ENCODE results near the gene BEST4.
A peak's percentile ranks its signal among the peaks of the same experiment; 100 is the strongest.
"Not testable (repeated sequence)": the region's sequence is repeated elsewhere in the genome, so short reads cannot be mapped to it uniquely, and the experiment has no call there.

Gene BEST4

DNA sequence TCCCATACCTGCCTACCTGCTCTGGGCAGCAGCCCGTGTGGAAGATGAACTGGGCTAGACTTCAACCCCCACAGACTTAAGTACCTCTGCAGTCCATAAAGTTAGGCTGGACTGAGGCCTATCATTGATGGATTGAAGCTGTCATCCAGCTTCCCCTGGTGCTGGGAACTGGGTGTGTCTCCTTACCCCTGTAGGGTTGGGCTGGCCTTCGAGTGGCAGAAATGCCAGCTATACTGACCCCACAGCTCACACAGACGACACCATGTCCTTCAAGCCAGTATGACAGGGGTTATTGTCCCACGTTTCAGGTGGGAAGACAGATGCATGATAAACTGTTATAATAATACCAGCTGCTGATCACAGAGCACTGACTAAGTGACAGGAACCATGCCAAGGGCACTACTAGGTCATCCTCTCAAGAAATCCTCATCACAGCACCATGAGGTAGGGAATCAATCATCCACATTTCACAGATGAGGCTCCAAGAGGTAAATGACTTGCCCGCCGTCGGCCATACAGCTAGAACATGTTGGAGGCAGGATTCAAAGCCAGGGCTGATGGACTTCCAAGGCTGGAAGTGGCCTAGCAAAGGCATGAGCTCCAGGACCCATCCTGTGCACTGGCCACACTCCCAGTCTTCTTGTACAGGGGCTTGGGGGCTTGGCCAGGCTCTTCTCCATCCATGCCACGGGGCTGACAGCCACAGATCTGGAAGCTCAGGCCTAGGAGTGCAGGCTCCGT lies at the start of gene BEST4:
Gene BEST4 (minus strand): TSS at position 51 of the 741 bp plus-strand sequence. CDS start 465 bp downstream, outside the sequence.
- H3K27ac ChIP-seq = peak within 1 kb of the TSS in 1 of 21 experiments; percentile 75

DNA sequence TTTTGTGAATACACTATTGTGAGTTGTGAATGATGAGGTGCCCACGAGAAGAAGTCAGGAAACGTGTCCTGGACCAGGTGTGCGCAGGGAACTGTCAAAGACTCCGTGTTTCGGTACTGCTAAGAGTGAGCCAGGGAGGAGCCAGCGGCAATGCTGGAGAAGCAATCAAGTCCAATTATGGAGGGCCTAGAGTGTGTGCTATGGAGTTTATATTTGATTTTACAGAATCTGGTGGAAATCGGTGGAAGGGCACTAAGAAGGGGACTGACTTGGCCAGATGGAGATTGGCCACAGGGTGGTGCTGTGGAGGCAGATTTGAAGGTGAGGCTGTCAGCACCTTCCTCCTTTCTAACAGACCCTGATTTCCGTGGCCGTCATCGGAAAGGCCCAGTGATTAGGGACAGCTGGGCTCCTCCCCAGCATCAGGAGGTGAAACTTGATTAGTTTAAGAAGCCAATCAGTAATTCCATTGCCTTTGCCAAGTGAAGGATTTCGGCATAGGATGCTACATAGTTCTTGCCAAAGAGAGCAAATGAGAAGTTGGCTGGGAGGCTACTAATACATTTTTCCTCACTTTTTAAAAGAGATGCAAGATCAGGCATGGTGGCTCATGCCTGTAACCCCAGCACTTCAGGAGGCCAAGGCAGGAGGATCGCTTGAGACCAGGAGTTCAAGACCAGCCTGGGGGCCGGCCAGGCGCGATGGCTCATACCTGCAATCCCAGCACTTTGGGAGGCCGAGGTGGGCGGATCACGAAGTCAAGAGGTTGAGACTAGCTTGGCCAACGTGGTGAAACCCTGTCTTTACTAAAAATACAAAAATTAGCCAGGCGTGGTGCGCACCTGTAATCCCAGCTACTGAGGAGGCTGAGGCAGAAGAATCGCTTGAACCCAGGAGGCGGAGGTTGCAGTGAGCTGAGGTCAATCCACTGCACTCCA lies 48.0 kb upstream of the BEST4 start:
- H3K4me3 ChIP-seq = no peak overlapping the region
- H3K27ac ChIP-seq = peak overlapping the region in 2 of 21 experiments; percentile 26 to 57

More for the DNA sequence above, at the start of gene BEST4:
- H3K4me3 ChIP-seq = no peak within 1 kb of the TSS

DNA sequence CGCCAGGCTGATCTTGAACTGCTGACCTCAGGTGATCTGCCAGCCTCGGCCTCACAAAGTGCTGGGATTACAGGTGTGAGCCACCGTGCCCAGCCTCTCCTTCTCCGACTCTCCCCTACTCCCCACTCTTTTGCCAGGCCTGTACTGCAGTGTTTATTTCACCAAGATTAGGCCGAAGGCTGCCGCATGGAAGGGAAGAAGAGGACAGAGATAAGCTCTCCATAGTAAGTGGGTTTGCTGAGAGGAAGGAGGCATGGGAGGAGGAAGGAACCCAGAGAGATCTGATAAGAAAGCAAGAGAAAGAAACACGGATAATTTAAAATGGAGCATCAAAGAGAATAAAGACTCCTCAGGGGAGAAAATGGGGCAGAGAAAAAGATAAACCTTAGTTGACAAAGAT lies 46.4 kb upstream of the BEST4 start:
- peak overlapping the region in 1 of 21 experiments; percentile 49 for H3K27ac ChIP-seq
- no peak overlapping the region for H3K4me3 ChIP-seq

DNA sequence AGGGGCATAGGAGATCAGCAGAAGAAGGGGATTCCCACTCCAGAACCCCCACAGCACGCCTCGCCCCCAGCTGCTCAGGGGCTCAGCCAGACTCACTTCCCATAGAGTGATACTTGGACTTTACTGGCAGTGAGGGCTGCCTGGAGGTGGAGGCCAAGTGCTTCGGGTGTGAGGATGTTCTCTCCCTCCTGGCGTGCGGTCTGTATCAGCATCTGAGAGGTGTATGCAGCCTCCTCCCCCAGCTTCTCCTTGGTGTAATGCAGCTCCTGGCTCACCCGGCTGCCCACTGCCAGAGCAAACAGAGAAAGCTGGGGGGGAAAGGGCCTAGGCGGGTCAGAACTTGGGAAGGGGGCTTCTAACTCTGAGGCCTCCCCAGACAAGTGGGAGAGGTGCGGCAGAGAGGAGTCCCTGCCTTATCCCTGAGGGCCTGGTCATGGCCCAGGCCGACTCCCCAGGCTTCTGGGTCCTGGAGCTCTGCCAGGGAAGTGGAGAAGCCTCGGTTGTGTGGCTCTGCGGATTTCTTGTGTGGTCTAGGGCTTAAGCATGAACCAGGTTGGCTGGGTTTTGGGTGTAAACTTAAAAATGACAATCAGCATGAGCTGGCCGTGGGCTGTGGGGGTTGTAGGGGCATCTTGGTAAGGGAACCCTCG lies 44.2 kb upstream of the BEST4 start:
- no peak overlapping the region for H3K4me3 ChIP-seq
- H3K27ac ChIP-seq = peak overlapping the region in 1 of 21 experiments; percentile 60

DNA sequence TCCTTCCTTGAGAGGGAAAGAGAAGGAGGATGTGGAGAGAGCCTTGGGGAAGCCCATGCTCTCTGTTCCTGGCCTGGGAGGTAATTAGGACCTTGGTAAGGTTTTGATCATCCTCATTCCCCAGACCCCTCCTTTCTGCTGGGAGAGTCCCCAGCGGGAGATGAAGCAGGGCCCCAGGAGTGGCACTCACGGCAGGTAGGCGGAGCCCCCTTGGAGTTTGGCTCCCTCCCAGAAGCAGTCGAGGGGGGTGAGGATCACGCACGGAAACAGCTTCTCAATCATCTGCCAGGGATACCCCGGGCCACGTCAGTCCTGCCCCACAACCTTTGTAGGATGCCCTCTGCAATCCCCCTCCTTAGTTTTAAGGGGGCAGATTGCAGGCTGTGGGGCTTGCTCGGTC lies 43.5 kb upstream of the BEST4 start:
- Histone ChIP-seq H3K27ac (peak overlapping the region in 1 of 21 experiments; percentile 60), H3K4me3 (no peak overlapping the region)

GRCh38 chr1:44830900-44831304 lies 42.9 kb upstream of the BEST4 start:
- H3K27ac ChIP-seq = peak overlapping the region in 1 of 21 experiments; percentile 50
- H3K4me3 ChIP-seq = no peak overlapping the region

DNA sequence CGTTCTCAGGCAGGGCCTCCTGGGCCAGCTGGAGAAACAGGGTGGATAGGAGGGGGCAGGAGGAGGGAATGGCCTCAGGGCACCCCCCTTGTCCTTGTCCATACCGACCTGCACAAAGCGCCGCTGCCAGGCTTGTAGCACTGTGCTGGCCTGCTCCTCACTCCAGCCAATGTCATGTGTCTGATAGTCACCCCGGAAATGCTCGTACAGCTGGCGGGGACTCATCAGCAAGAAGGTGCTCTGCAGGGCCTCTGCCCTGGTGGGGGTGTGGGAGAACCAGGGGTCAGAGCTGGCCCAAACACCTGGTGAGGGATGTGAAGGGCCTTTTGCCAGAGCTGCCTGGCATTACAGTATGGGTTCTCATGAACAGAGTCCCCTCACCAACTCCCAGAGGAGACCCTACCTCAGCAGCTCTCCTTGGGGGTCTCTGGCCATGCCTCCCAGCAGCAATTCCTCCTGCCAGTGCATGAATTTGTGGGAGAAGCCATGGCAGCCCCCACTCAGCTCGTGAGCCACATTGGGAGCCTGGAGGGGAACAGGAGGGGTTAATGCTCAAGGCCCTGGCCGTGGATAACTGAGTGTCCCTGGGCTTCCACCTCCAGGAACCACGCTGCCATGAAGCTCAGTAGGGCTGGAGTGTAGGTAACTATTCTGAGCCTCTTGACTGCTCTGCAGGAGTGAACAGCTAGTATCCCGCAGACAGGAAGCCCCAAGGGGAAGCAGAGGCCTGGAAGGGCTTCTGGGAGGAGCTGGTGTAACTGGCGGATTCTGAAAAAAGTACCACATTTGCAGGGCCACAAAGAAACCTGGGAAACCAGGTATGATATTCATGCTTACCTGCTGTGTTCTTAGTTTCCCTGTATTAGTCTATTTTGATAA lies 41.8 kb upstream of the BEST4 start:
- H3K27ac ChIP-seq = no peak overlapping the region
- H3K4me3 ChIP-seq = no peak overlapping the region

GRCh38 chr1:44828841-44829440 lies 41.0 kb upstream of the BEST4 start:
- H3K27ac ChIP-seq = peak overlapping the region in 1 of 21 experiments; percentile 44

GRCh38 chr1:44828003-44828651 lies 40.2 kb upstream of the BEST4 start:
- H3K4me3 ChIP-seq = no peak overlapping the region
- H3K27ac ChIP-seq = no peak overlapping the region

More at GRCh38 chr1:44828841-44829440, 41.0 kb upstream of the BEST4 start:
- no peak overlapping the region for H3K4me3 ChIP-seq

GRCh38 chr1:44827197-44828002 lies 39.4 kb upstream of the BEST4 start:
- H3K4me3 ChIP-seq = no peak overlapping the region
- H3K27ac ChIP-seq = peak overlapping the region in 3 of 21 experiments; percentile 48 to 57 (median 54)

GRCh38 chr1:44826375-44827196 lies 38.6 kb upstream of the BEST4 start:
- Histone ChIP-seq H3K4me3 (no peak overlapping the region), H3K27ac (peak overlapping the region in 9 of 21 experiments; percentile 16 to 57 (median 28))

DNA sequence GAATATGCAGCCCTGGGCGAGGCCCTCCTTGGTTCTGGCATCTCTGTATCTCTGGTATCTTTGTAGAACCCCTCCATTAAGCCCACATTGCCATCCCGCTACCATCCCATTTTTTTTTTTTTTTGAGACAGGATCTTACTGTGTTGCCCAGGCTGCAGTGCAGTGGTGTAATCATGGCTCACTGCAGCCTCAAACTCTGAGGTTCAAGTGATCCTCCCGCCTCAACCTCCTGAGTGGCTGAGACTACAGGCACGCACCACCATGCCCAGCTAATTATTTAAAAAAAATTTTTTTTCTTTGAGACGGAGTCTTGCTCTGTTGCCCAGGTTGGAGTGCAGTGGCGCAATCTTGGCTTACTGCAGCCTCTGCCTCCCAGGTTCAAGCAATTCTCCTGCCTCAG lies 36.4 kb upstream of the BEST4 start:
- H3K4me3 ChIP-seq, H3K27ac ChIP-seq: not testable (repeated sequence)

GRCh38 chr1:44822981-44823451 lies 35.0 kb upstream of the BEST4 start:
- H3K4me3 ChIP-seq = no peak overlapping the region
- no peak overlapping the region for H3K27ac ChIP-seq

DNA sequence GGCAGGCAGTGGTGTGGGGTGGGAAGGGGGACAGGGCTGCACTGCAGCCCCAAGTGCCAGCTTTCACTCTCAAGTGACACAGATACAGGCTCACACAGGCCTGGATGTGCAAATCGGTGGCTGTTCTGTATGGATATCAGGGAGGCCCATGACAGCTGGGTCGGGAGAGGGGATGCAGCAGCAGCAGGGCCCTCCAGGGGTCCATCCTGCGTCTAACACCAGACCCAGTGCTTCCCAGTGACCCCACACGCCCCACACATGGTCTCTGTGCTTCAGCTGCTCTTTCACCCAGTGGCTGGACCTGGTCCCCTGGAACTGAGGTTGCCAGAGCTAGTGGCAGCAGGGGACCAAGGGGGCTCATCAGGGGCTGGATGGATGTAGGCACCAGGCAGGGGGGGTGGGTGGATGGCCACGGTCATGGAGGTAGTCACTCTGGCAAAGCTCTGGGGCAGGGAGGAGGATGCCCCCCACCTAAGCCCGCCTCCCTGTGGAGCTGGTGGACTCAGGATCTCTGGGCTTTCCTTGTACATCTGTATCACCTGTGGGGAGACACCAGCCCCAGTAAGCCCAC lies 34.2 kb upstream of the BEST4 start:
- no peak overlapping the region for H3K27ac ChIP-seq
- no peak overlapping the region for H3K4me3 ChIP-seq

DNA sequence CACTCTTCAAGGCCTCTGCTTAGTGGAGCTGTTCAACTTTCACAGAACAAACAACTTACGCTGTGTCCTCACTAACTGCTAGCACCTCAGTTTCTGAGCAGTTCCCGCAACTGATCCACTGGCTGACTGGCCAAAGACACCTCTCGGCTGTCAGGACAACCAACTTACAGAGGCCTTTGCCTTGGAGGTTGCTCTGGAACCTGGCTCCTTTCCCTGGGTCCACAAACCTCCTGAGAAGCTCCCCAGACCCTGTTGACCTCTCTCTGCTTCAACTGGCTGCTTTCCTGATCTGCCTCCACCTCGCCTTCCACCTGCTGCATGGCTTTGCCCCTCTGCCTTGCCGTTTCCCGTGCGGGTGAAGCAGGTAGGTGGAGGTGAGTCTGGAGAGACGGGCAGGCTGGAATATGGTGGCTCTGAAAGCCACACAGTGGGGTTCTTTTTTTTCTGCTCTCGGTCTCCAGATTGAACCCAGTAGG lies 33.3 kb upstream of the BEST4 start:
- no peak overlapping the region for H3K4me3 ChIP-seq
- H3K27ac ChIP-seq = peak overlapping the region in 5 of 21 experiments; percentile 23 to 96 (median 90)
